ENCODE data around the gene FEN1. TPM values are rescaled to one million over a fixed set of nuclear protein-coding genes. Genes with fewer than 3 reads are reported as not detected.

FEN1 gene
- total RNA-seq, 1 donor from 2014 or later: 5.1 TPM

- peak; percentile 27 for ATAC-seq
- DNase-seq (ENCODE audit: low spot score): peak; percentile 66
Measured at GRCh38 chr11:61815790-61816735, 23.4 kb downstream of the FEN1 start.

DNA sequence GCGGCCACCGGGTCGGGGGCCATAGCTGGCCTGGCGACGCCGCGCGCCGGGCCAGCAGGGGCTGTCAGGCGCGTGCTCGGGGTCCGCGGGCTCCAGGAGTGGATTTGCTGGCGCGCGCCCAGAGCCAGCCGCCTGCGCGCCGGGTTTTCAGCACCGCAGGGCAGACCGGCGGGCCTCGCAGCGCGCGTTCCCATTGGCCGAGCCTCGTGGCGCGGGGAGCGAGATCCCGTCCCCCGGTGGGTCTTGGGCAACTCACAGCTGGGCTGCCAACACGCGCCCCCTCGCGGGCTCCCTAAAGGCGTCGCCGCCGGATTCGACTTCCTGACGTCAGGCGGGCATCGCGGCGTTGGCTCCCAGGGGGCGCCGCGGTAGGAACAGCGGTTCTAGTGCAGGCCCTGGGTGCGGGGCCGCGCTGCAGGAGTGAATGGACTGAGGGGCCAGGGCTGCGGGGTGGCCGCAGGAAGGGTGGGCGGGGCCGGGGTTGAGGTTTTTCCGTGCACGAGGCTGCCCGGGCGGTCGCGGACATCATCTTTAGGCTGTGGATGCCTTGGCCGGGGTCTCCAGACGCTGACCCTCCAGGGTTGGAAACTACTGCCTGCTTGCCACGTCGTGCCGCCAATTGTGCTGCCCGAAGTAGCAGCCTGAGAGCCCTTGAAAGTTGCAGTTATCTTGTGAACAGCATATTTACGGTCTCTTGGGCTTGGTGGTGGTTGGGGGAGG is 24.2 kb downstream of the FEN1 start, which contains the start of gene FADS1:
TSS of gene FADS1 (minus strand) at position 268 of the 720 bp plus-strand sequence. CDS start at position 194, 74 bp downstream.
- DNase-seq (ENCODE audit: low spot score): peak; percentile 82
- ATAC-seq: peak; percentile 46

DNA sequence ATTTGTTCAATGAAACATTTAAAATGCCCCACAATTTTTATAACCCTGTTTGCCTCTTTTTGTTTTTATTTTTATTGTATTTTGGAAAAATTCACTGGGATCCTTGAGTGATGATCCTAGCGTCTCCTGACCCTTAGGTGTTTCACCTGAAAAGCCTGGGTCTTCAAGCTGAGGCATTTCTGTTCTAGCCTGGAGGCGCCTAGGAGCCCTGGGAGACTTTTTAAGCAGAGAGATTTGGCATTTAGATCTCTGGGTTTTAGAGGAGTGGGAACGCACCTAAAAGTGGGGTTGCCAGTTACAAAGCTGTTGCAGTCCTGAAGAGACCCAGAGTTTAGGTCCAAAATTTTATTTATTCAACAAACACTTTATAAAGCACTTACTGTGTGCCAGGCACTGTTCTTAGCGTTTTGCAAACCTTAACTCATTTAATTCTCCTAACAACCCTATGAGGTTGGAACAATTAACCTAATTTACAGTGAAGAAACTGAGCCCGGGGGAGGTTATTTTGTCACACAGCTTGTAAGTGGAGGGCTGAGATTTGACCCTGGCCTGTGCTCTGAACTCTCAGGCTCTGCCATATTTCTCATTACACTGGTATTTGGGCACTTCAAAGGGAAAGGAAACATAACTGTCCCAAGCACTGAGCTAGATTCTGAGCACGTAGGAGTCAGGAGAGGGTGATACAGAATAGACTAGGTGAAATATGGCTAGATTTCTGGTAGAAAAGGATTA is 24.9 kb downstream of the FEN1 start:
- ATAC-seq (no peak), DNase-seq (ENCODE audit: low spot score) (no peak)

DNA sequence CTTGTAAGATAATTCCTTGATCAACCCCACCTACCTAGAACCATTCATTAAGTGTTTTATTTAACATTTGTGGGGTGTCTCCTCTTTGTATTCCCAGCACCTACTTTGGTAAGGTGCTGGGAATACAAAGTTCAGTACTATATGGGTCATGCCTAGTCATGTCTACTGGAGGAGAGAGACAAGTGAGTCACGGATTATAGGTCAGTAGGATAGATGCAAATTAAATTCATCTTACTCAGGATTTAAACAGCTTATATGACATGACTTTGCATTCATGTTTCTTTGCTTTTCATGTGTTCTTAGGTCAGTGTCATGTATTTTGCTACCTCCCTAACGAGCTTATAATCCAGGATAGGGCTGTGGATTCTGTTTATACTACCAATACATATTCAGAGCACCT is 27.5 kb downstream of the FEN1 start:
- no peak for ATAC-seq

DNA sequence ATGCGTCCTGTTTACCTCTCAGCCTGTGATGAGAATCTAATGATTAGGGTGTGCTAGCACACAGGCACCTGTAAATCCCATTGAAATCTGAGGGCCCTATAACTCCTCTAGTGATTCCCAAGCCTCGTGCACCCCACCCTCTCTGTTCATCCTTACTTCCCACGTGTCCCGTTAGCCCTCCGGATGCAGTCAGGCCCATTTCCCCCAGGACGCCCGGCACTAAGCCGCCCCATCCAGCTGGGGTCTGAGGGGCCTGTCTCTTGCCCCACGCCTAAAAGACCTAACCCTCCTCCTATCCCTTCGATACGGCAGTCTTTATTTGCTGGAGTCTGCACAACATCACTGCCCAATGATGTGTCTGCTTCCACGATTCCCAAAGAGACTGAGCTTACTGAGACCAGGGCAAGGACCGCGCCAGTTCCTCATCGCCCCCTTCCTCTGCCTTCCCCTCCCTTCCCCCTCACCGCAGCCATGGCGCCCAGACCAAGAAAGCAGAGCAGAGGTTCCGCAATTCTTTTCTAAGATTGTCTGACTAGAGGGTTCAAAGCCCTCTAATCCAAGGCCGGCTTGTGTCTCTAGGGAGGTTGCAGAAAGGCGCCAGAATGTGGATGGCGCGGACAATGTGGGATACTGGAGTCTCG is 34.3 kb downstream of the FEN1 start:
- ATAC-seq (no peak), DNase-seq (ENCODE audit: low spot score) (no peak)

More for the DNA sequence above, 27.5 kb downstream of the FEN1 start:
- DNase-seq (ENCODE audit: low spot score): no peak

DNA sequence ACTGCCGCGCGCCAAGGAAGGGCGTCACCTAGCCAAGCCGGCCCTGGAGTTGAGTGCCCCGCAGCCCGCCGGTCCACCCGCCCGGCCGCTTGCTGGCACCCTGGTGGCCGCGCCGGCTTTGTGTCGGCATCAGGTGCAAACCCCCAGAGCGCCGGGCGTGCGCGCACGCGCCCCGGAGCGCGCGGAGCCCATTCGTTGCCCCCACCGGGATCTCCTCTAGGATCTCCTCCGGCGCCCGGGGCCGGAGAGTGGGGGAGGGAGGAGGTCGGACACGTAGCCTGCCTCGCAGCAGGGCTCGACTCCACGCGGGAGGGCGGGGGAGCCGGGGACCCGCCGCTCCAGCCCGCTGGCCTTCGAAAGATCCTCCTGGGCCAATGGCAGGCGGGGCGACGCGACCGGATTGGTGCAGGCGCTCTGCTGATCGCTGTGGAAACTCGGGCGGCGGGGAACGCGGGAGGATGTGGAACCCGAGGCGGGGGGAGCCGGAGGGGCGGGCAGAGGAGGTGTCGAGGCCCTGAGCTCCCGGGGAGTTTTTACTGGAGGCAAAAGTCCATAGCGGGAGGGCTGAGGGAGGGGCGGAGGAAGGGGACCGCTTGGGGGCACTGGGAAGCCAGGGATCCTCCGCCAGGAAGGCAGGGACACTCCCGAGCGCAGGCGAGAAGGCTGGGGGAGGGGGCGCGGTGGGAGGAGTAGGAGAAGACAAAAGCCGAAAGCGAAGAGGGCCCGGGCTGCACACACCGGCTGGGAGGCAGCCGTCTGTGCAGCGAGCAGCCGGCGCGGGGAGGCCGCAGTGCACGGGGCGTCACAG is 35.1 kb downstream of the FEN1 start, which contains the start of gene FADS2:
TSS of gene FADS2 (plus strand) at position 730 of the 808 bp plus-strand sequence. CDS start 91 bp downstream, outside the sequence.
- DNase-seq (ENCODE audit: low spot score): peak; percentile 85

DNA sequence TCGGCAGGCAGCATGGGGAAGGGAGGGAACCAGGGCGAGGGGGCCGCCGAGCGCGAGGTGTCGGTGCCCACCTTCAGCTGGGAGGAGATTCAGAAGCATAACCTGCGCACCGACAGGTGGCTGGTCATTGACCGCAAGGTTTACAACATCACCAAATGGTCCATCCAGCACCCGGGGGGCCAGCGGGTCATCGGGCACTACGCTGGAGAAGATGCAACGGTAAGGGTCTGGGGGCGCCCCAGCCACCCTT is 35.6 kb downstream of the FEN1 start:
- DNase-seq (ENCODE audit: low spot score) (no peak), ATAC-seq (peak; percentile 31)

More for the DNA sequence above, 35.1 kb downstream of the FEN1 start, which contains the start of gene FADS2:
- ATAC-seq: peak; percentile 73

GRCh38 chr11:61828629-61829407 is 36.1 kb downstream of the FEN1 start:
- ATAC-seq (peak; percentile 72), DNase-seq (ENCODE audit: low spot score) (peak; percentile 68)

- no peak for DNase-seq (ENCODE audit: low spot score)
- ATAC-seq: no peak
Measured at GRCh38 chr11:61829806-61830205, 37.1 kb downstream of the FEN1 start.

DNA sequence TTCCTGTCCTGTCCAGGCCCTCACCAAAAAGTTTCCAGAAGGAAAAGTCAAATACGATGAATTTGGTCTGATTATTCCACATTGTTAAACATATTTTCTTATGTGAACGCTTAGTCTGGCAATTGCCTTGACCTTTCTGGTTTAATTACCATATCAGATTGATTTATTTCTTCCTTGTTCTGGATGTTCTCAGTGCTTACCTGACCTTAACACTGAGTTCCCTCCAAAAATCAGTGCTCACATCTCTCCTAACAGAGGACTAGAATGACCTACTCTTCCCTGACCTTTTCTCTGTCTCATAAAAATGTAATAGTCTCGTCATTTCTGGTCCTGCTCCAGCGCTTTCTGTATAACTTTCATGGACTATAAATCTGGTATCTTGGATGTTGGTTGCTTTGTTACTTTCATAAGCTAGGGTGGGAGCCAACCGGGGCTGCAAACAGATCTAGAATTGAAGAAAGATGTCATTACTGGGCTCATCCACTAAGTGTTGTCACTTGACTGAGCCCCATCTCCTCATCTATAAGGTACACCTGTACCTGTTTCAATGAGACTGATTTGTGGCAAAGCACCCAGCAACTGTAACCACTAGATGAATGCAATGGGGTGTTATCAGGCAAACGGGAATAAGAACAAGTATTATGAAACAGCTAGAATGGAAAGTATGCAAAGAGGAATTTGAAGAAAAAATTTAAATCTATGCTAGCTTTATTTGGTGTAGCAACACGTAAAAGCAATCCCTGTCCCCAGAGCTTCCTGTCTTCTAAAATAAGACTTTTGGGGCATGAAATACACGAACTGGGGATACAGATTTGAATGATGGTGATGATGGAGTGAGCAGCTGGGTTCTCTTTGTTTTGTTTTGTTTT is 37.8 kb downstream of the FEN1 start:
- DNase-seq (ENCODE audit: low spot score) (no peak), ATAC-seq (no peak)

GRCh38 chr11:61832207-61832606 is 39.5 kb downstream of the FEN1 start:
- DNase-seq (ENCODE audit: low spot score) (no peak), ATAC-seq (no peak)

DNA sequence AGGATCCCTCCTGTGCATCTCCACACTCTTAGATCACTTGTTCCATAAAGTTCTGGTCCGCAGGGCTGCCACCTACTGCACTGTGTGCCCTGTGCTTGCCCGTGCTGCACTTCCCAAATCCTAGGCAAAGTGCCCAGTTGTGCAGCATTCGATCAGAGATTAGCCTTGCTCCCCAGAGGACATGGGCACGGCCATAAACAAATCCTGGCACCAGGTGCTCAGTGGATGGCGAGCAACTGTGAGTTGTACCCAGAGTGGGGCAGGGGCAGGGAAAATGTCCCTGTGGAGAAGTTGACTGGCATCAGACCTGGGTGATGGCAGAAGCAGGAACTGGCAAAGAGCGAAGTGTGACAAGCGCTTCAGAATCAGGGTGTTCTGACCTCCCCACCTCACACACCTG is 40.0 kb downstream of the FEN1 start:
- peak; percentile 60 for ATAC-seq
- peak; percentile 69 for DNase-seq (ENCODE audit: low spot score)

DNA sequence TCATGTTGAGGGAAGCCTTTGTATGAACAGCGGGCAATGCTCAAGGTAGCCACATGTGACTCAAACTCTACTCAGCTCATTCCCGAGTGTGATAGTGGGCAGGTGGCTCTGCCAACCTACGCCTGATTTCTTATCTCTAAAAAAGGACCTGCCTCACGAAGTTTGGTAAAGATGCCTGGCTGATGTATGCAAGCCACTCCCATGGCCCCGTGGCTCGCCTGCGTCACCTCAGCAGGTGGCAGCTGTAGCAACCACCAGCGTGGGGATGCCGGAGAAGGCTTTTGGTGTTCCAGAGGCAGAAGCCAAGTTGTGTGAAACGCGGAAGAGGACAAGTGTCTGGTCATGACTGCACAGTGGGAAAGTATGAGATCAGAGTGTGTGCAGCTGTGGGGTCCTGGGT is 40.8 kb downstream of the FEN1 start:
- ATAC-seq: no peak
- no peak for DNase-seq (ENCODE audit: low spot score)

DNA sequence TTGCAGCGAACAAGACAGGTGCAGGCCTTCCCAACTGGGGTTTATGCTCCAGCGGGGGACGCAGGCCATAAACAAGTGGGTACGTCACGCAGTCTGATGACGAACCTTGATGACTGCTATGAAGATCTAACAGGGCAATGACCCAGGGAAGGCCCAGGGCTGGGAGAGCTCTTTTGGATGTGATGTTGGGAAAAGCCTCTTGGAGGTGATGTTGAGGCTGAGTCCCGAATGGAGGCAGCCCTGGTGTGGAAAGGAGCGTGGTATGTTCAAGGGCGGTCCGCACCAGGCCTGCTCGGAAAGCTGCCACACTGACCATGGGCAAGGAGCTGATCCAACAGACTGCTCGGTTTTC is 41.2 kb downstream of the FEN1 start:
- ATAC-seq: no peak
- DNase-seq (ENCODE audit: low spot score): no peak

GRCh38 chr11:61834278-61835048 is 41.8 kb downstream of the FEN1 start:
- DNase-seq (ENCODE audit: low spot score): no peak

GRCh38 chr11:61836193-61836592 is 43.5 kb downstream of the FEN1 start:
- ATAC-seq: no peak
- no peak for DNase-seq (ENCODE audit: low spot score)

More at GRCh38 chr11:61834278-61835048, 41.8 kb downstream of the FEN1 start:
- peak; percentile 31 for ATAC-seq

DNA sequence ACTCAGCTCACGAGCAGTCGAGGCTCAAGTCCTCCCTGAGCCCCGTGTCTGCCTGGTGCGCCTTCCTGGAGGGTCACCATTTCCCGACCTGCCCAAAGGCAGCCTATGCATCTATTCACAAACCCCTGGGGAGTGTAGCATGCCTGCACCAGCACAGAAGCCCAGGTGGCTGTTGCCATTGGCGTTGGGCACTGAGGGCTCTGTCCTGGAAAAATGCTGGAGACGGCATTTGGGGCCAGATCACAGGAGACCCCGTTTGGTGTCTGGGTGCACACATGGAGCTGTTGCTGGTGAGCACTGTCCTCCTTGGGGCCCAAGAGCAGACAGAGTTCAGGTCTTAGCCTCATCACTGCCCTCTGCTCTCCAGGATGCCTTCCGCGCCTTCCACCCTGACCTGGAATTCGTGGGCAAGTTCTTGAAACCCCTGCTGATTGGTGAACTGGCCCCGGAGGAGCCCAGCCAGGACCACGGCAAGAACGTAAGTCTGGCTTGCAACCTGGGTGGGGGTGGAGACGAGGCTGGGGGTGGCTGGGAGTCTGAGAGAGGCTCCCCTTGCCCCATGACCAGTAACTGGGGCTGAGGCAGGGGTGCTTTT is 44.8 kb downstream of the FEN1 start:
- DNase-seq (ENCODE audit: low spot score) (no peak), ATAC-seq (no peak)

Data from left lobe of liver (tissue), 2 donors.